NCI-H526 (cell line): Measurements from ENCODE around the gene KRT14.
A peak's percentile ranks its signal among the peaks of the same experiment; 100 is the strongest.
"Not testable (repeated sequence)": the region's sequence is repeated elsewhere in the genome, so short reads cannot be mapped to it uniquely, and the experiment has no call there.

Source experiments
- DNase-seq, 2 experiments: peaks; one replicate each; lab custom pipeline; 2025; lab: John Stamatoyannopoulos, UW

Gene KRT14

DNA sequence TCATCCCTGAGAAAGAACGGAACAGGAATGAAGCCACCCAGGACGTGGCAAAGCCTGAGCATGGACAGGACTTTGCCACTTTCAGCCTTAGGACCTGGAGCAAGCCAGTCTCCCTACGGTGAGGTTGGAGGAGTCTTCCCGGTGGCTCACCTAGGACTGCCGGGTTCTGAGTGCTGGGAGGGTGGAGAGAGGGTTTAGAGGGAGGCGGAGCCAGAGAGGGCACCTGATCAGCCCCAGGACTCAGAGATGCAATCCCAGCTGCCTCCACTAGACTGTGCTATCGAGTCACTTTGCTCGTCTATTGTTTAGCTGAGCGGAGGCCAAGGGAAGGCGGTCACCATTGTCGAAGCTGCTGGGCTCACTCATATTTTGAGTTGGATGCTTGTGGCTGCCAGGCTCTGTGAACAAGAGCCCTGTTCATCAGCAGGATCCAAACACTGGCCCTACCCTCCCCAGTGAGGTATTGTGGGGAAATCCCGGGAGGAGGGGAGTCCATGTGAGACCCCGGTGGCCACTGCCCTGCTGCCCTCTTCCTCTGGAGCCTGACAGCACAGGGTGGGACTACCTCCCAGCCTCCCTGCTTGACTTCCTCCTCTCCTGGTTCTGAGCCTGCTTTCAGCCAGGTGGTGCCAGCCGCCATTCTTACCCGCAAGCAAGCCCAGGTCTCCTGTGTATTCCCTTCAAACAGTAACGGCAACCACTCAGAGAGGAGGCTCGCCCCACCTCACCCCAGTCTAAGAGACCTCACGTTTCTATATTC, 7.0 kb downstream of the KRT14 start:
- DNase-seq: peak; percentile 76 to 93

DNA sequence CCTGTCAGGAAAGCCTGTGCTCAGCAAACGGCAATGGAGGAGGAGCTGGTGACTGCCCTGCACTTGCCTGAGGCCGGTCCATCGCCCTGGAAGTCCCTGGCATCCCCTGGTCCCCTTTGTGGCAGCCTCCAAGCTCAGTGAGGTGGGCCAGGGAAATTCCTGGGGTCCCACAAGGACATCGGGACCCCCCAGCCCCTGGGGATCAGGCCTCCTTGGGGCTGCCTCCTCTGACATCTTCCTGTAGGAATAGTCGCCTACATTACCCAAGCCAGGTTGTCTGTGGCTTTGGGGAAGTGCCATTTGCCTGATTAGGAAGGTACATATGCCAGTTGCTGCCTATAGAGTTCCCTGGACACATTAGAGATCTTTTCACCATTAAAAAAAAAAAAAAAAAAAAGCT, 7.7 kb downstream of the KRT14 start:
- DNase-seq: no peak

DNA sequence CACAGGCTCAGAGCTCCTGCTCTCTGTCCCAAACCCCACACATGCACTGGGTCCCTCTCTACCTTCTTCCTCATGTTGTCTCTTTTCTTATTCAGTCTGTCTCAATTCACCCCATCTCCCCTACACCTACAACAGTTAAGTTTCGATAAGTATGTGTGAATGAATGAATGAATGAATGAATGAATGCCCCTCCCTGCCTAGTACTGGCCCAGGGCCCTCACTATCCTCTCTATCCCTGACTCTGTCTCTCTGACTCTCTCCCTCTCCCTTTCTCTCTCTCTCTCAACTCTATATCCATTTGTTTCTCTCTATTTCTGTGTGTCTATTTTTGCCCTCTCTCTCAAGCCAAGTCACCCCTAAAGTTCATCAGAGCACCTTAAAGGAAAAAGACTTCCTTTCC, 8.2 kb downstream of the KRT14 start:
- no peak for DNase-seq

DNA sequence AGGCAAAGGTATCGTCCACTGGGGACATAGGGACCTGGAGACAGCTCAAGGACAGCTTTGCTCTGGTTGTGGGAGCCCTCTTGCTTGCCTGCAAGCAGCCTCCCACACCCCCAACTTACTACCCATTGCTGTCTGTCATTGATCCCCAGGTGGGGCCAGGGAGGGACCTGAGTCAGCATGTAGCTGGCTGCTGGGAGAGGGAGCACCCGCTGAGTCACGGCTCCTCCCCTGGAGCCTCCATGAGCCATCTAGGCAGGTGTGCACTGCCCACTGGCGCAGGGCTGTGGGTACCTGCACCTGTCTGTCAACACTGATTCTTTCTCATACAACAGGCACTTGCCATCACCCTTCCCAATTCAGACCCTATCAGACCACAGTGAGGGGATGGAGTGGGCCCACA, 10.0 kb downstream of the KRT14 start:
- DNase-seq: not testable (repeated sequence)

DNA sequence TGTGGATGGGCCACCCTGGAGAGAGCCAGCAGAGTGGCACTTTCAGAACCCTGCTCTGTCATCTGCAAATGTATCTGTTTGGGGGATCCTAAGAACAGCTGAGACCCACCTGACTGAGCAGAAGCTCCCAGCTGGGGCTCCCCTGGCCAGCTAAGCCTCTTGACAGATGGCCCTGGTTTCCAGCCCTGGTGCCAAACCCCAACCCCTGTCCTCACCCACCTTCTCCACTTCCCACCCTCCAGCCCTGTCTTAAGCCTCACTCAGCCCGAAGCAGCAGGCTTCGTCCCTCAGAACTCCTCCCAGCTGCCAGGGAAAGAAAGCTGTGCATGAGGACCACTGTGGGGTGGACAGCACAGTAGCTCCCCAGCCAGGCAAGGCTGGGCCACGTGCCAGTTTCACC, 11.4 kb downstream of the KRT14 start:
- no peak for DNase-seq

DNA sequence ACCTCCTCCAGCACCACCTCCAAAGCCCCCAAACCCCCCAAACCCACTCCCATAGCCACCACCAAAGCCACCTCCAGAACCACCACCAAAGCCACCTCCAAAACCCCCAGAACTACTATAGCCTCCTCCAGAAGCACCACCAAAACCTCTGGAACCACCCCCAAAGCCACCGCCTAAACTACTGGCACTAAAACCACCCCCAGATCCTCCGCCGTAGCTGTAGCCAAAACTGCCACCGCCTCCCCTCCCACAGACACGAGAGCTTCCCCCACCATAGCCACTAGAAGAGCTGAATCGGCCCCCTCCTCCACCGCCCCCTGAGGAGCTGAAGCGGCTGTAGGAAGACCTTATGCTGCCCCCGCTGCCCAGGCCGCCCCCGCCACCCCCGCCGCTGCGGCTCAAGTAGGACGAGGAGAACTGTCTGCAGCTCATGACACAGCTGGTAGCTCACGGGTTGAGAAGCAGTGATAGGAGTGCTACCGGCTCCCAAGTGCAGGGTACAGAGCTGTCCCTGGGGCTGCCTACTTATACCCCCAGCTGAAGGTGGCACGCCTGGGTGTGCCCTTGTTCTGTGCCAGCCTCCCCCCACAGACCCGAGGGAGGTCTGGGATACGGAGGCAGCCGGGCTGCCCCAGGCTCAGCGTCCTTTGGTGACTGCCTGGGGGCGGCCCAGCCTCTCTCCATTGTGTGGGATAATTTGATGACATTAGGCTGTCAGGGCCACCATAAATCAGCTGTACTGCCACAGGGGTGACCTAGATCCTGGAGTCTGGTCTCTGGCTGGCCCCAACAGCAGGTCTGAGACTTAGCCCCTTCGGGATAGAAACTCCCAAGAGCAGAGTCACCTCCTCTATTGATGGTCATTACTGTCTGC, 14.9 kb downstream of the KRT14 start, which contains the start of gene KRT9:
Gene KRT9 (minus strand): TSS at position 499 of the 874 bp plus-strand sequence. CDS start 67 bp downstream, at position 432.
- no peak for DNase-seq

DNA sequence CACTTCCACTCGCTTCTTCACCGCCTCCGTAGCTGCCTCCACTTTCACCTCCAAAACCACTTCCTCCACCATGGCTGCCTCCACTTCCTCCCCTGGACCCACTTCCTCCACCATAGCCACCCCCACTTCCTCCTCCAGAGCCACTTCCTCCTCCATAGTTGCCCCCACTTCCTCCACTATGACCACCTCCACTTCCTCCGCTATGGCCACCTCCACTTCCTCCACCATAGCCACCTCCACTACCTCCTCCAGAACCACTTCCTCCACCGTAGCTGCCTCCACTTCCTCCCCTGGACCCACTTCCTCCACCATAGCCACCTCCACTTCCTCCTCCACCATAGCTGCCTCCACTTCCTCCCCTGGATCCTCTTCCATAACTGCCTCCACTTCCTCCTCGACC, 19.4 kb downstream of the KRT14 start:
- DNase-seq: no peak

DNA sequence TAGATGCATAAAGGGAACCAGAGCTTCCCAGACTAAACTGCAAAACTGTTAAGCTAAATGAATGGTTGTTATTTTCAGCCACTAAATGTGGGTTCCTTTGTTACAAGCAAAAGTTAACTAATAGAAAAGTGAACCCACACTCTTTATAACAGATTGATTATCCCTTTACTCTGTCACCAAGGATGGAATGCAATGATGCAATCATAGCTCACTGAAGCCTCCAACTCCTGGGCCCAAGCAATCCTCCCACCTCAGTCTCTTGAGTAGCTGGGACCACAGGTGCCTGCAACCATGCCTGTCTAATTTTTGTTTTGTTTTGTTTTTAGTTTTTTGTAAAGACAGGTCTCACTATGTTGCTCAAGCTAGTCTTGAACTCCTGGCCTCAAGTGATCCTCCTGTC, 21.4 kb downstream of the KRT14 start:
- DNase-seq: no peak

DNA sequence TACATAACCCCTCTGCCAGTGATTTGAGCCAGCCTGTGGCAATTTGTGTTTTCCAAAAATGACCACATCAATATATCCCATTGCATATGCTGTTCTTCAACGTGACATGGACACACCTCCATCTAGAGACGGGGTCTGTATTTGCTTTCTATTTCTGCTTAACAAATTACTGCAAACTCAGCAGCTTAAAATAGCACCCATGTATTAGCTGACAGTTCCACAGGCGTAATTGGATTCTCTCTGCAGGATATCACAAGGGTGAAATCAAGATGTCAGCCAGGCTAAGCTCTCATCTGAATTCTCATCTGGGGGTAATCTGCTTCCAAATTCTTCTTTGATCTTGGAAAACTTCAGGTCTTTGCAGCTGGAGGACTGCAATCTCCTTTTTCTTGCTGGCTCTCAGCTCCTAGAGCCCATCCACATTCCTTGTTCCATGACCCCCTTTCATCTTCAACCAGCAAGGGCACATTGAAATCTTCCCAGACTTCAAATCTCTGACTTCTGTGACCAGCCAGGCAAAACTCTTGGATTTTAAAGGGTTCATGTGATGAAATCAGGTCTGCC, 23.0 kb downstream of the KRT14 start:
- DNase-seq: no peak

DNA sequence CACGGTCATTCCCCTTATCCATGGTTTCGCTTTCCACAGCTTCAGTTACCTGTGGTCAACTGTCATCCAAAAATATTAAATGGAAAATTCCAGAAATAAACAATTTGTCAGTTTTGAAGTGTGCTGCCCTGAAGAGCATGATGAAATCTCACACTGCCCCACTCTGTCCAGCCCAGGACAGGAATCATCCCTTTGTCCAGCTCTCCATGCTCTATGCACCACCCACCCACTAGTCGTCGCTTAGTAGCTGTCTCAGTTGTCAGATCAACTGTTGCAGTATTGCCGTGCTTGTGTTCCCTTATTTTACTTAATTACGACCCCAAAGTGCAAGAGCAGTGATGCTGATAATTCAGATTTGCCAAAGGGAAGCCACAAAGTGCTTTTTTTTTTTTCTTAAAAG, 25.1 kb downstream of the KRT14 start:
- DNase-seq: no peak

DNA sequence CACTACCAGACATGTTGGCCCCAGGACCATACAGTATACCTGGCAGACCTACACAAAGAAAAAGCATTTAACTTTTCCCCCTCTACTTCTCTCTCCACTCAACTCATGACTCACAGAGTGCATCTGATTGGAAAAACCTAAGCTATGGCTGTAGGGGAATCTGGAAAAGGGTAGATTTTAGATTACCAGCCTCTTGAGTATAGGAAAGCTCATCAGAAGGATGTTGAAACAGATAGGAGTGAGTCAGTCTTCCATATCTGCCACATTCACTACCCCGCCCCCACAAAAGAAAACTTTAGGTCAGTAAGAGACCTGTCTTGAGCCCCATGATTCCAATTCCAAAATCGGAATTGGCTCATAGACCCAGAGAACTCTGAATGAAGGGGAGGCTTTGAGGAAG, 27.1 kb downstream of the KRT14 start:
- no peak for DNase-seq

DNA sequence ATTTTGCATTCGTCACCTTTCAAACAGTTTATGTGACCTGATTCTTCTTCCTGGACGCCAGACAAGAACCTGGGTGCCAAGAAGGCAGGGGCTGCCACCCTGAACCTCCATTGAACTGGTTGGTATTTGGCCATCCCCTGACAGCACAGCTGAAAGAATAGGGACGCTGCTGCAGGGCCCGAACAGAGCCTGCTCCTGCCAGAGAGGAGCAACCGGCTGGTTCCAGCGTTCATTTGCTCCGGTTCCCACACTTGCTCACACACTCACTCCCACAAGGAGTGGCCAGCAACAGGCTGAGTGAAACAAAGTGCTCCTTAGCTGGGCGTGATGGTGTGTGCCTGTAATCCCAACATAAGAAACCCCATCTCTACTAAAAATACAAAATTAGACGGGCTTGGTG, 29.8 kb downstream of the KRT14 start:
- DNase-seq: no peak

DNA sequence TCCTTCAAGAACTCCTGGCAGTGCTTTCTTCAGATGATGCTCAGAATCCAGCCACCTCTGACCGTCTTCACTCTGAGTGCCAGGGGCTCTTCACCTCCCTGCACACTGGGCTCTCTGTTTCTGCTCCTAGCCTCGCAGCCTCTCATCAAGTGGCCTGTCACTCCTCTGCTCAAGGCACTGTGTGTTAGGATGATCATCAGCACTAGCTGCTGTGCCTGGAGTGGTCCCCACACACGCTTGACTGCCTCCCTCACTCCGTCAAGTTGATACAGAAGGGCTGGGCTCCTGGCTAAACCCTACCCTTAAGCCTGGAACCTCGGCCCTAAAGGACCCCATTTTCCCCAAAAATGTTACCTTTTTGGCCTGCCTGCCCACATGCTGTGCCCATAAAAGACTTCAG, 30.4 kb downstream of the KRT14 start:
- DNase-seq: no peak

DNA sequence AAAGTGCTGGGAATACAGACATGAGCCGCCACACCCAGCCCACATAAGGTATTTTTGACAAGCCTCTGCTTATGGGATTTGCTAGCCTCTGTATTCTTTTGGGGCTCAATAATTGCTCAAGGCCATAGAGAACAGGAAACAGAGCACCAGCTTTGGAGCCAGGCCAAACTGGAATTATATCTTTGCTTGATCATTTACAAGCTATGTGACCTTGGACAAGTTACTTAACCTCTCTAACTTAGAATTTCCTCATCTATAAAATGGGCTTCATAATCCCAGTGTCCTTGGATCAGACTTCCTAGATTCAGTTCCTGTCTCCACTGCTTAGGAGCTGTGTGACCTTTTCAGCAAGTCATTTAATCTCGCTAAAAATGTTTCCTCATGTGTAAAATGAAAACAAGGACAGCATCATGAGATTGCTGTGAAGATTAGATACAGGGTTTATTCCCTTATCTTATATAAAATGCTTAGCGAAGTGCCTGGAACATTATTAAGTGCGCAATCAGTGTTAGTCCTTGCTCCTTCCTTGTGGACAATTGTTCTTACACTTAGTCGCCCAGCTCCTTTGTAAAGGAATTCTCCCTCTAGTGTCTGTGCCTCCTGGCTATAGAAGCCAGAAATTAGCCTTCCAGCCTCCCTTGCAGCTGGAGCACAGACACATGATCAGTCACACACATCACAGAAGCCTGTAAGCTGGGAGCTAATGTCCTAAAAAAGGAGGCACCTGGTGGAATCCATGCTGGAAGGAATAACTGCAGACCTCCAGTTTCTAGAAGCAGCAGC, 31.4 kb downstream of the KRT14 start:
- DNase-seq: no peak

DNA sequence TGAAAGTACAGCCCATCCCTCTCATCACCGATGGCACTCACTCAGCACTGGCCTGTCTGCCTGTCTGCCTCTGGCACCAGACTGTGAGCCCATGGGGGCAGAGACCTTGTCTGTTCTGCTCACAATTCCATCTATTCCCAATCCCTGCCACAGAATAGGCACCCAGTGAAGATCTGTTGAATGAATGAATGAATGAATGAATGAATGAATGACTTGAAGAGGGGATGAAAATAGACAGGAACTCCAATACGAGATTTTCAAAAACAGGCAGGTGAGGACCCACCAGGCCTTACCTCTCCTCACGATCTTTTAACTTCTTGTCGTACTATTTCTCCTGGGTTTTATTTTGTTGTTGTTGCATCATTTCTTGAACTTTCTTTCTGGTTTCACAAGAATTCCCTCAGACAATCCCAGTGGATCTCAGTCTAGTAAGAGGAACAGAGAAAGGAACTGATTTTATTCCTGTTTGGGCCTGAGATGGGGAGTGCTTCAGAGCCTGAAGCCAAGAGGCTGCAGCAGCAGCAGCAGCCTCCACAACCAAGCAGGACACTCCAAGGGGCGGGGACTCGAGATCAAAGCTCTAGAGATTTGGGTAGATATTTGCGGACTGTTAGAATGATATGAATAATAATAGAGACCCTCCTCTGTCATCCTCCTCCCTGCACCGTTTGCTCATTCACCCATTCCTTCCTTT, 32.6 kb downstream of the KRT14 start:
- no peak for DNase-seq

DNA sequence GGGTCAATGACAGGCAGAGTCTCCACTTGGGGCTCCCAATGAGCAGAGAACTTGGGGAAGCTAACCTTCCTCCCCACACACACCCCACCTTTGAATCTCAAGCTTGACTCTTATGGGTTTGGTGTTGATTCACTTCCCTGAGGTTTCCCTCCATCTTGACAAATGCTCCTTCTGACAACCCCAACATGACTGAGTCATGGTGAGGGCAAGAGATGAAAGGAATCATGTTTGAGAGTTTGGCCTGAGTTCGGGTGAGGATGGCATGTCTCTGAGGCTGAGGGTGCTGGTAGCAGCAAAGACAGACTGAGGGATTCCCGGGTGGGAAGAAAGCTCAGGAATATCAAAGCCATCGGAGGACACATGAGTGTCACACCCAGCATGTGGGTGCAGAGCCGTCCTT, 33.5 kb downstream of the KRT14 start:
- DNase-seq: no peak

DNA sequence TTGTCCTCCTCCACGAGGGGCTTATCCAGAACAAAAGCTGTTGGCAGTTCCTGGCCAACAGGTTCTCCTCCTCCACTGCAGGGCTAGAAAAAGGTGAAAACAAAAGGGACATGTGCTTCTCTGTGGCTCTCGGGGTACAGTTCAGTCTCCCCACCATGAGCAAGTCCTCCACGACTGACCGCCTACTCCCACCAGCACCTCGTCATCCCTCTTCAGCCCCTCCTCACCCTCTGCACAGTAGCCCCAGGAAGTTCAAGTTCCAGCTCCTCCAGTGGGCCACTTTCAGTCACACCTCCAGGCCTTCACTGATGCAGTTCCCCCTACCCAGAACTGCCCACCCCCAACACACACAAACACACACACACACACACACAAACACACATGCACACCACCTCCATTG, 34.2 kb downstream of the KRT14 start:
- DNase-seq: no peak

DNA sequence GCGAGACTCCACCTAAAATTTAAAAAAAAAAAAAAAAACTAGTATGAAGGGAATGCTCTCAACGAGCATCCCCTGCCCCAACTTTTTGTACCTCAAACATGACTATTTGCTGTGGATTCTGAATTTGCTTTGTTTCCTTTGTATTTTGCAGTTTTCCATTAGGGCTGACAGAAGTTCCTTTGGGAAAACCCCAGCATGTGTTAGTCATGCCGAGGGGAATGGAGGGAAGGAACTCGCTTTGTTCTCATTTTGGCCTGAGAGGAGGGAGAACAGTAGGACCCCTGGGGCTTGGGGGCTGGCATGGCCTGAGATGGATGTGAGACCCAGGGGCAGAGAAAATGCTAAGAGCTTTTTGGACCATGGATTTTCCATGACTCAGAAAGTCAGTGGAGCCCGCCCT, 35.3 kb downstream of the KRT14 start:
- no peak for DNase-seq

DNA sequence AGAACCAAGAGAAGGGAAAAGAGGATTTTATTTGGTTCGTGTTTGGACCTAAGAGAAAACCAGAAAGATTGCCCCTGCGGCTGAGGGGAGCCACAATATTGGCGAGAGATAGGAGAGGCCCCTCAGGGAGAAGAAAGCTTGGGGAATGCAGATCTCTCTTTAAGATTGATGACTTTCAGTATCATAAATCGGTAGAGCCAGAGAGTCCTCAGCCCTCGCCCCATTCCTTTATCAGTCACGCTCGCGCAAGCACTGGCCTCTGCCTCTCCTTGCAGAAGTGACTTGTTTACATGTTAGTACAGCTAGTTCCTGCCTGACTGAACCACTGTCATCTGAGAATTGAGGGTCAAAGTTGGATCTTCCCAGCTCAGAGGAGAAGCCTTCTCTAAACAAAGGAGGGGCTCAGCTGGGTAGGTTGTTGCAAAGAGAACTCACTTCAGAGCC, 37.1 kb downstream of the KRT14 start:
- no peak for DNase-seq

DNA sequence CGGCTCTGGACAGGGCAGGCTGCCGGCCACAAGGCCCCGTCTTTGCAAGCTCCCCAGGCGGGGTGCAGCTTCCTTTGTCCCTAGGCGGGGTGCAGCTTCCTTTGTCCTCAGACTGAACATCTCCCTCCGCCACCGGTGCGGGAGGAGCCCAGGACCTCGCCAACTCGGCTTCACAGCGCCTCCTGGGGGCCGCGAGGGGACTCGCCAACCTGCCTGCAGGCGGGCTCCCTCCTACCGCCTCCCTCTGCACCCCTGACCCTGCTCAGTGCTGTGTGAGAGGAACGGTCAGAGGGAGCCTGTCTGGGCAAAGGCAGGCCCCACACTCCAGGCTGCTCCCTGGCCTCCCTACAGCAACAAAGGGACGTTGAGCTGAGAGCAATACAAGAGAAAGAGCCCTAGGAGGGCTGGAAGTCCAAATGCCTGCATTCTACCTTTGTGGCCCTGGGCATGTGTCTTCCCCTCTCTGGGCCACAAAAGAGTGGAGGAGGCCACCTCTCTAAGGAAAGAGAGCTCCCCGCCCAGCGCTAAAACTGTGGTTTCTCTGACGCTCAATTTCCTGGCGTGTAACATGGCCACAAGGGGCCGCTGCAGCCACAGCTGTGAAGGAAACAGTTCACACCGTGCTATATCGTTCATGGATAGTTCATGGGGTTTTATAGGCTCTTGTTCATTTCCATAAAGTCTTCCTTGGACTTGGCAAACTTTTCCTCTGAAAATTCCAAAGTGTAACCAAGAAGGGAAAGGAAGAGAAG, 37.7 kb downstream of the KRT14 start:
- DNase-seq: peak; percentile 76 to 91
